SU-DHL-6 (cell line): ENCODE data around the gene POU1F1.

ENCODE experiments used
- H2AFZ ChIP-seq: fragments of 200-600 bp; sonication (generic); 2 replicates; pipeline ENCODE4 v1.6.1; 2014; ENCODE audit warnings: low read depth, mild to moderate bottlenecking, moderate library complexity, mixed read lengths, antibody characterized with exemption, low read length; ENCODE audit not compliant: severe bottlenecking
- H3F3A ChIP-seq: fragments of 200-600 bp; shearing (Covaris generic); 2 replicates; pipeline ENCODE4 v1.6.0; 2016; ENCODE audit warnings: antibody characterized with exemption, mild to moderate bottlenecking; ENCODE audit not compliant: insufficient read depth
- H3K27ac ChIP-seq: fragments of 200-600 bp; sonication (generic); 2 replicates; pipeline ENCODE4 v1.5.1; 2016; ENCODE audit warnings: low read depth, mild to moderate bottlenecking, low read length, moderate library complexity, mixed read lengths
- H3K27me3 ChIP-seq: fragments of 200-600 bp; sonication (generic), shearing (Covaris generic); 2 replicates; pipeline ENCODE4 v1.6.0; 2014; ENCODE audit warnings: mild to moderate bottlenecking, low read length
- H3K36me3 ChIP-seq: fragments of 200-600 bp; sonication (generic); 2 replicates; pipeline ENCODE4 v1.6.1; 2014; ENCODE audit warnings: mild to moderate bottlenecking, low read length, mixed read lengths
- H3K4me2 ChIP-seq: fragments of 300-600, 200-600 bp; shearing (Covaris generic), sonication (generic); 2 replicates; pipeline ENCODE4 v1.6.0; 2014; ENCODE audit warnings: low read length, low read depth, mild to moderate bottlenecking; ENCODE audit not compliant: poor library complexity, severe bottlenecking
- H3K4me3 ChIP-seq: fragments of 200-600 bp; sonication (generic); 2 replicates; pipeline ENCODE4 v1.5.1; 2014; ENCODE audit warnings: antibody characterized with exemption, low read length, mild to moderate bottlenecking, mixed read lengths; ENCODE audit not compliant: insufficient read depth, poor library complexity, severe bottlenecking
- H3K79me2 ChIP-seq: fragments of 200-600 bp; sonication (generic); 2 replicates; pipeline ENCODE4 v1.6.1; 2014; ENCODE audit warnings: mild to moderate bottlenecking, low read length, moderate library complexity; ENCODE audit not compliant: insufficient read depth
- H3K9ac ChIP-seq: fragments of 200-600 bp; sonication (generic); 2 replicates; pipeline ENCODE4 v1.7.0; 2014; ENCODE audit warnings: mild to moderate bottlenecking, low read length
- H3K9me2 ChIP-seq: fragments of 200-600 bp; sonication (generic); replicated peaks from 2 replicates; pipeline ENCODE4 v1.6.1; 2014; ENCODE audit warnings: low read length; ENCODE audit not compliant: insufficient read depth
- H3K9me3 ChIP-seq: fragments of 200-600 bp; sonication (generic); 2 replicates; pipeline ENCODE4 v1.6.1; 2014; ENCODE audit warnings: low read length, mixed read lengths; ENCODE audit not compliant: insufficient read depth
- H4K20me1 ChIP-seq: fragments of 200-600 bp; sonication (generic); 2 replicates; pipeline ENCODE4 v1.6.1; 2014; ENCODE audit warnings: low read depth, mild to moderate bottlenecking, antibody characterized with exemption, low read length, moderate library complexity, mixed read lengths
- EZH2phosphoT487 ChIP-seq: fragments of 200-600 bp; sonication (generic), shearing (Covaris generic); conservative IDR thresholded peaks from 2 replicates; pipeline ENCODE4 v1.6.1; 2018; ENCODE audit warnings: mild to moderate bottlenecking, antibody characterized with exemption, low read length, moderate library complexity, mixed read lengths
- TF ChIP-seq, protein P1 (sequence below): fragments of 200-600 bp; sonication (generic); IDR thresholded peaks from one replicate; pipeline ENCODE4 v1.5.1; 2017; ENCODE audit warnings: antibody characterized with exemption, mild to moderate bottlenecking, low read length, moderate library complexity; ENCODE audit not compliant: insufficient read depth, poor library complexity, severe bottlenecking

Gene POU1F1

DNA sequence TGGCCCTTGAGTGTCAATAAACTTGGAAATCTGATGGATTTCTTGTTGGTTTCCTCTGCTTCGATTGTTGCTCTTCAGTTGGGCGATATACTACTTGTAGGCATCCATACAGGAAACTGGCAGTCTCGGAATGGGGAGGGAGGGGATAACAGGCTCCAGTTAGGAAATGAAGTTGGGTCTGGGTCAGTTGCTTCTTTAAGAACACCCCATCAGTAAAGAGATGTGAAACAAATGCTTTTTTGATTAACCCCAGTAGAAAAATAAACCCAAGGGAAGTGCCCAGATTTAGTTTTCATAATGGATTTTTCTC, 48.6 kb downstream of the POU1F1 start:
- H4K20me1 ChIP-seq, result no peaks in the 10 kb centered on the region; the same call in 1 of the 2 replicates
- no peaks in the 10 kb centered on the region for H3K27me3 ChIP-seq
- peak overlapping the region; percentile 99 for H3K4me3 ChIP-seq
- peak overlapping the region; percentile 89 for H3K9ac ChIP-seq
- peak overlapping the region; percentile 96 for H3K4me2 ChIP-seq
- TF ChIP-seq, protein P1, sequence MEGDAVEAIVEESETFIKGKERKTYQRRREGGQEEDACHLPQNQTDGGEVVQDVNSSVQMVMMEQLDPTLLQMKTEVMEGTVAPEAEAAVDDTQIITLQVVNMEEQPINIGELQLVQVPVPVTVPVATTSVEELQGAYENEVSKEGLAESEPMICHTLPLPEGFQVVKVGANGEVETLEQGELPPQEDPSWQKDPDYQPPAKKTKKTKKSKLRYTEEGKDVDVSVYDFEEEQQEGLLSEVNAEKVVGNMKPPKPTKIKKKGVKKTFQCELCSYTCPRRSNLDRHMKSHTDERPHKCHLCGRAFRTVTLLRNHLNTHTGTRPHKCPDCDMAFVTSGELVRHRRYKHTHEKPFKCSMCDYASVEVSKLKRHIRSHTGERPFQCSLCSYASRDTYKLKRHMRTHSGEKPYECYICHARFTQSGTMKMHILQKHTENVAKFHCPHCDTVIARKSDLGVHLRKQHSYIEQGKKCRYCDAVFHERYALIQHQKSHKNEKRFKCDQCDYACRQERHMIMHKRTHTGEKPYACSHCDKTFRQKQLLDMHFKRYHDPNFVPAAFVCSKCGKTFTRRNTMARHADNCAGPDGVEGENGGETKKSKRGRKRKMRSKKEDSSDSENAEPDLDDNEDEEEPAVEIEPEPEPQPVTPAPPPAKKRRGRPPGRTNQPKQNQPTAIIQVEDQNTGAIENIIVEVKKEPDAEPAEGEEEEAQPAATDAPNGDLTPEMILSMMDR, result no peak
- no peak for TF ChIP-seq EZH2phosphoT487
- H3K9me3 ChIP-seq, result no peaks in the 10 kb centered on the region
- no peaks in the 10 kb centered on the region for H3K36me3 ChIP-seq
- H3K79me2 ChIP-seq, result peaks cover 26% of the 10 kb centered on the region
- no peaks in the 10 kb centered on the region for H3K9me2 ChIP-seq
- peak overlapping the region; percentile 97 for H2AFZ ChIP-seq
- no peaks in the 10 kb centered on the region for H3F3A ChIP-seq
- H3K27ac ChIP-seq, result no peak overlapping the region

DNA sequence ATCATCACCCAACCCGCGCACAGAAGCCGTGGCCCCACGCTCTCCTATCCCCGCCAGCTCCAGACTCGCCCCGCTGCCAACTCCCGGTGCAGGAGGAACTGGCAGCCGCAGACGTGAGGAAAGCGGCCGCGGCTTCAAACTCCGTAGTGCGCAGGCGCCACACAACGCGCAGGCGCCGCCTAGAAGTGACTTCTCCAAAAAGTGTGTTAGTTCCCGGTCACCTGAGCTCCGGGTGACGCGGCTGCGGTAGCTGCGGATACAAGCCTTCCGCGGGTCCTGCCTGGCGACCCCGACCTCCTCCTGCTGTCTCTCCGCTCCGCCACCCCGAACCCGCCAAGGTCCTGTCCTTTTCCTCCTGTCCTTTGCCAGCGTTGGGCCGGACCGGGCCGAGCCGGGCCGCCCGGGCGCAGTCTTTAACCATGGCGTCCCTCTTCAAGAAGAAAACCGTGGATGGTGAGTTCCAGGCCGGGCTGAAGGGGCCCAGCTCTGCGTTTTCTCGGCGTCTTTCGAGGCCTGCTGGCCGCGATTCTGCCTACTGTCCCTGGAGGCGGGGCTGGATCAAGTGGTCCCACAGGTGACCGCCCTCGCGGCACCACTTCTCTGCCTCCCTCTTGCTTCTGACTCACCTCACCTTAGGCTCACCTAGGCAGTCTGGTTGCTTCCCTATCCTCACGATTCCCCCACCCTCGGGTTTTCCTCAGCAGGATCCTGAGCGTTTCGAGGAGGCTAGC, 49.1 kb downstream of the POU1F1 start, which contains the start of gene CHMP2B:
Gene CHMP2B (plus strand): TSS at position 206 of the 731 bp plus-strand sequence. CDS start 214 bp downstream, at position 420.
- H3K9me2 ChIP-seq, result no peaks in the 10 kb centered on the region
- no peaks in the 10 kb centered on the region for H3K36me3 ChIP-seq
- H4K20me1 ChIP-seq, result no peaks in the 10 kb centered on the region; the same call in 1 of the 2 replicates
- no peaks in the 10 kb centered on the region for H3F3A ChIP-seq
- no peaks in the 10 kb centered on the region for H3K27me3 ChIP-seq
- H2AFZ ChIP-seq, result peak within 1 kb of the TSS; percentile 97
- no peaks in the 10 kb centered on the region for H3K9me3 ChIP-seq
- H3K4me3 ChIP-seq, result peak within 1 kb of the TSS; percentile 99
- peaks cover 25% of the 10 kb centered on the region for H3K79me2 ChIP-seq
- peak within 1 kb of the TSS; percentile 89 for H3K9ac ChIP-seq
- peak within 1 kb of the TSS; percentile 96 for H3K4me2 ChIP-seq
- TF ChIP-seq EZH2phosphoT487, result no peak
- TF ChIP-seq, protein P1, result no peak
- no peak within 1 kb of the TSS for H3K27ac ChIP-seq

DNA sequence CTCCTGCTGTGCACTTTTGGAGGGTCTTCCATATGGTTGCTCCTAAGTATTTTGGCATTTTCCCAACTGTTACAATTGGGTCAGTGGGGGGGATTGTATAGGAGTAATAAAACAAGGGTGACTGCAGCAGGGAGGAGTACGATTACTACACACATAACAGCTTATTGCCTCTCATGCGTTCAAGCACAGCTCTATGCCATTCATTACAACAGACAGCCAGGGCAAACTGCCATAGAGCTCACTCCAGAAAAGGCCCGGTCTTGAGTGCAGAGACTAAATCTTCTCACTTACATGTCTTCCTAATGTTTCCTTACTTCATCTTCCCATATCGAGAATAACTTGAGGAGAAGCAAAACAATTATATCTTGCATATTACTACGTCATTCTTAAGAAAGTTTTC, 50.7 kb downstream of the POU1F1 start:
- Histone ChIP-seq H3K9me2 (no peaks in the 10 kb centered on the region), H3K9me3 (no peaks in the 10 kb centered on the region), H3K4me3 (no peak overlapping the region), H3K9ac (no peak overlapping the region), H3K4me2 (no peak overlapping the region), H3K36me3 (no peaks in the 10 kb centered on the region), H3K27me3 (no peaks in the 10 kb centered on the region), H3K27ac (no peak overlapping the region), H4K20me1 (no peaks in the 10 kb centered on the region; the same call in 1 of the 2 replicates), H2AFZ (no peak overlapping the region), H3K79me2 (peaks cover 15% of the 10 kb centered on the region; the same call in 1 of the 2 replicates), H3F3A (no peaks in the 10 kb centered on the region)
- no peak for TF ChIP-seq EZH2phosphoT487
- TF ChIP-seq, protein P1, result no peak
